DOHH2 (cell line): ENCODE results near the gene KRT6C.

ENCODE experiments used
- CTCF ChIP-seq: fragments of 200-600 bp; sonication (generic); IDR thresholded peaks from one replicate; pipeline ENCODE4 v1.5.1; 2014; ENCODE audit warnings: antibody characterized with exemption, mild to moderate bottlenecking, low read depth, low read length; ENCODE audit not compliant: poor library complexity, severe bottlenecking
- EZH2phosphoT487 ChIP-seq: fragments of 200-600 bp; sonication (generic); IDR thresholded peaks from 2 replicates; pipeline ENCODE4 v1.6.1; 2017; ENCODE audit warnings: borderline replicate concordance, mild to moderate bottlenecking, antibody characterized with exemption, low read length, moderate library complexity, mixed read lengths

- TF ChIP-seq CTCF (no peak), EZH2phosphoT487 (no peak)
These were observed 32.2 kb downstream of the KRT6C start for GRCh38 chr12:52441320-52441911.
